GM12878 (cell line): ENCODE results near the gene CCDC12. TPM values are rescaled to one million over a fixed set of nuclear protein-coding genes. Genes with fewer than 3 reads are reported as not detected.

ENCODE experiments used
- DPF2 ChIP-seq: fragments of 450-650 bp; IDR thresholded peaks from 2 replicates; pipeline ENCODE4 v1.6.1; 2017; ENCODE audit warnings: mild to moderate bottlenecking
- ELK1 ChIP-seq: IDR thresholded peaks from 2 replicates; pipeline ENCODE4 v1.6.1; 2012; ENCODE audit warnings: low read depth, low read length, improper control_type of control experiment
- ESRRA ChIP-seq: IDR thresholded peaks from 2 replicates; pipeline ENCODE4 v1.6.1; 2012; ENCODE audit warnings: mild to moderate bottlenecking, low read length, improper control_type of control experiment
- FOXK2 ChIP-seq: fragments of 450-650 bp; IDR thresholded peaks from 2 replicates; pipeline ENCODE4 v1.6.1; 2017; ENCODE audit warnings: mild to moderate bottlenecking, moderate library complexity
- JUND ChIP-seq: IDR thresholded peaks from 2 replicates; pipeline ENCODE4 v1.6.1; 2012; ENCODE audit warnings: low read depth, mild to moderate bottlenecking, low read length, improper control_type of control experiment, moderate library complexity
- MLLT1 ChIP-seq: fragments of 450-650 bp; IDR thresholded peaks from 2 replicates; pipeline ENCODE4 v1.6.1; 2016; ENCODE audit warnings: mild to moderate bottlenecking
- MYB ChIP-seq: fragments of 150-350 bp; IDR thresholded peaks from 2 replicates; pipeline ENCODE4 v1.6.1; 2014; ENCODE audit warnings: mild to moderate bottlenecking, low read depth, low read length, borderline replicate concordance
- MYC ChIP-seq: IDR thresholded peaks from 2 replicates; pipeline ENCODE4 v1.6.1; 2011; ENCODE audit warnings: mild to moderate bottlenecking, low read length, moderate library complexity, inconsistent platforms; ENCODE audit not compliant: insufficient read depth, insufficient replicate concordance, insufficient read length, severe bottlenecking
- NBN ChIP-seq: fragments of 450-650 bp; IDR thresholded peaks from 2 replicates; pipeline ENCODE4 v1.6.1; 2016
- NFXL1 ChIP-seq: fragments of 450-650 bp; IDR thresholded peaks from 2 replicates; pipeline ENCODE4 v1.6.1; 2017; ENCODE audit warnings: antibody characterized with exemption, mild to moderate bottlenecking, borderline replicate concordance
- NR2F1 ChIP-seq: fragments of 450-650 bp; conservative IDR thresholded peaks from 2 replicates; pipeline ENCODE4 v1.6.1; 2017; ENCODE audit warnings: mild to moderate bottlenecking
- POLR2AphosphoS5 ChIP-seq: IDR thresholded peaks from 2 replicates; pipeline ENCODE4 v1.6.1; 2011; ENCODE audit warnings: mild to moderate bottlenecking, low read length, inconsistent platforms
- SIX5 ChIP-seq: IDR thresholded peaks from 2 replicates; pipeline ENCODE4 v1.6.1; 2011; ENCODE audit warnings: mild to moderate bottlenecking, low read depth, low read length, moderate library complexity; ENCODE audit not compliant: severe bottlenecking
- SMAD5 ChIP-seq: IDR thresholded peaks from 2 replicates; pipeline ENCODE4 v1.6.1; 2016; ENCODE audit warnings: antibody characterized with exemption, low read depth
- SRF ChIP-seq, 2 experiments: IDR thresholded peaks; 2 replicates each; pipeline ENCODE4 v1.6.1; 2011; ENCODE audit warnings: low read depth in 2 of 2, low read length in 2 of 2, mild to moderate bottlenecking in 1 of 2, moderate library complexity in 1 of 2
- STAT1 ChIP-seq: fragments of 450-650 bp; conservative IDR thresholded peaks from 2 replicates; pipeline ENCODE4 v1.6.1; 2014; ENCODE audit warnings: antibody characterized with exemption, mild to moderate bottlenecking
- TCF3 ChIP-seq: IDR thresholded peaks from 2 replicates; pipeline ENCODE4 v1.6.1; 2012; ENCODE audit warnings: low read depth, mild to moderate bottlenecking, low read length, borderline replicate concordance; ENCODE audit not compliant: insufficient read depth
- YY1 ChIP-seq: IDR thresholded peaks from 2 replicates; pipeline ENCODE4 v1.6.1; 2011; ENCODE audit warnings: low read depth, mild to moderate bottlenecking, low read length
- ZBED1 ChIP-seq: IDR thresholded peaks from 2 replicates; pipeline ENCODE4 v1.6.1; 2016; ENCODE audit warnings: borderline replicate concordance
- polyA plus RNA-seq, 11 experiments: library from polyadenylated mRNA; depleted of rRNA in 4 of 11; unstranded in 6 of 11; stranded (reverse) in 5 of 11; fragments of >200 nt; fragmentation: Nextera tagmentation in 4 of 11; fragmentation: Illumina TruSeq in 1 of 11; extraction: Ambion mirVana in 4 of 11; extraction: Trizol in 1 of 11; gene quantifications; 1 replicate in 1 of 11; 2 replicates in 10 of 11; pipeline versions ENCODE4 v1.2.1 to v1.2.3, GENCODE V29; 2011 to 2016; ENCODE audit warnings: inconsistent platforms in 2 of 11, missing spikeins in 2 of 11, low read depth in 1 of 11
- total RNA-seq, 4 experiments: library from RNA; depleted of rRNA in 3 of 4; stranded (reverse); fragments of >200 nt in 3 of 4; fragmentation: Illumina TruSeq in 1 of 4; extraction: Trizol in 1 of 4; gene quantifications; 2 replicates each; pipeline versions ENCODE4 v1.2.1 to v1.2.3, GENCODE V29; 2013 to 2021
- TF ChIP-seq, protein P1 (sequence below), 3 experiments: IDR thresholded peaks in 2 of 3; conservative IDR thresholded peaks in 1 of 3; 2 replicates each; pipeline ENCODE4 v1.5.1; 2011; ENCODE audit warnings: low read depth in 3 of 3, low read length in 3 of 3, mild to moderate bottlenecking in 3 of 3, control low read depth in 2 of 3, moderate library complexity in 2 of 3, inconsistent platforms in 1 of 3, mixed read lengths in 1 of 3; ENCODE audit not compliant: control insufficient read depth in 2 of 3, insufficient read depth in 1 of 3; ENCODE audit errors: extremely low read depth in 1 of 3
- TF ChIP-seq, protein P2 (sequence below): fragments of 450-650 bp; IDR thresholded peaks from 2 replicates; pipeline ENCODE4 v1.6.1; 2017; ENCODE audit warnings: borderline replicate concordance
- TF ChIP-seq, protein P3 (sequence below): fragments of 450-650 bp; IDR thresholded peaks from 2 replicates; pipeline ENCODE4 v1.6.1; 2018; ENCODE audit warnings: borderline replicate concordance, mild to moderate bottlenecking; ENCODE audit not compliant: partially characterized antibody

CCDC12 gene
- total and polyA plus RNA-seq, 10 of the 15 experiments (the other 5 are each of a cell fraction or from before 2014, with no cell fraction given) = 9.2 to 91.4 (median 61.3) TPM

DNA sequence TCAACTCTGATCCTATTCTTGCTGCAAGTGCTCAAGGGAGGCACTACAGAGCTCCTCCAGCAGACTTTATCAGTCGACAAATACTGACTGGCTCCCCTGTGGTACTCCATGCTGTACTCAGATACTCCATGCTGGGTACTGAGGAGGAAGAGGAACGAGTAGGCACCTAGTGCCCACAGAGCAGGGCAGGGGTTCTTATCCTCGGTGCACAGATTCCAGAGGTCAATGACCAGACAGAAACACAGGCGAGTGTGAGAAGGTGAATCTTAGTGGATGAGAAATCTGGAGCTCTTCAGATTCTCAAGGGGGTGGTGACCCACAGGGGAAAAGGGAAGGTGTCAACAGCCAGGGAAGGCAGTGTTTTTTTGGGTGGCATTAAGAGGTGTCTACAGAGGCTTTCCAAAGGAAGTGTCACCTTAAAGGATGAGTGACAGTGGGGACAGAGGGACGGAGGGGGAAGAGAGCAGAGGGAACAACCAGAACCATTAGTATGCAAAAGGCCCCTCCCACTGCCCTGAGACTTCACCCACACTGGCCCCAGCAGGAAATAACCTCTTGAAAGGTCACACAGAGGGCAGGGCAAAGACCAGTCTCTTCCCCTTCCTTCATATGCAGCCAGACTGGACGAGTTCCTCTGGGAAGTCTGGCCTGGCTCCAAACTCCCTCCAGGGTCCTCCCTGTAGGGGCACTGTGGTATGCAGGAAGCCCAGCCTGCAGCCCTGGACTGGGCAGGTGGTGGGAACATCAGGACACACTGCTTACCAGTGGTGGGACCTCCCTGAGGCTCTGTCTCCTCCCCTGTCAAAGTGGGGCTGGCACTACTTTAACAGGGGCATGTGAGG, 27.5 kb downstream of the CCDC12 start (continued):
- TF ChIP-seq, protein P1, sequence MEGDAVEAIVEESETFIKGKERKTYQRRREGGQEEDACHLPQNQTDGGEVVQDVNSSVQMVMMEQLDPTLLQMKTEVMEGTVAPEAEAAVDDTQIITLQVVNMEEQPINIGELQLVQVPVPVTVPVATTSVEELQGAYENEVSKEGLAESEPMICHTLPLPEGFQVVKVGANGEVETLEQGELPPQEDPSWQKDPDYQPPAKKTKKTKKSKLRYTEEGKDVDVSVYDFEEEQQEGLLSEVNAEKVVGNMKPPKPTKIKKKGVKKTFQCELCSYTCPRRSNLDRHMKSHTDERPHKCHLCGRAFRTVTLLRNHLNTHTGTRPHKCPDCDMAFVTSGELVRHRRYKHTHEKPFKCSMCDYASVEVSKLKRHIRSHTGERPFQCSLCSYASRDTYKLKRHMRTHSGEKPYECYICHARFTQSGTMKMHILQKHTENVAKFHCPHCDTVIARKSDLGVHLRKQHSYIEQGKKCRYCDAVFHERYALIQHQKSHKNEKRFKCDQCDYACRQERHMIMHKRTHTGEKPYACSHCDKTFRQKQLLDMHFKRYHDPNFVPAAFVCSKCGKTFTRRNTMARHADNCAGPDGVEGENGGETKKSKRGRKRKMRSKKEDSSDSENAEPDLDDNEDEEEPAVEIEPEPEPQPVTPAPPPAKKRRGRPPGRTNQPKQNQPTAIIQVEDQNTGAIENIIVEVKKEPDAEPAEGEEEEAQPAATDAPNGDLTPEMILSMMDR (IDR thresholded peaks at IDR 0.05 in 2 of 3, conservative IDR thresholded peaks at IDR 0.05 in 1 of 3; ENCODE audit: control insufficient read depth in 2 of 3, extremely low read depth in 1 of 3, insufficient read depth in 1 of 3, low read depth in 3 of 3, low read length in 3 of 3) = no peak
- TF ChIP-seq JUND = no peak
- TF ChIP-seq, protein P2, sequence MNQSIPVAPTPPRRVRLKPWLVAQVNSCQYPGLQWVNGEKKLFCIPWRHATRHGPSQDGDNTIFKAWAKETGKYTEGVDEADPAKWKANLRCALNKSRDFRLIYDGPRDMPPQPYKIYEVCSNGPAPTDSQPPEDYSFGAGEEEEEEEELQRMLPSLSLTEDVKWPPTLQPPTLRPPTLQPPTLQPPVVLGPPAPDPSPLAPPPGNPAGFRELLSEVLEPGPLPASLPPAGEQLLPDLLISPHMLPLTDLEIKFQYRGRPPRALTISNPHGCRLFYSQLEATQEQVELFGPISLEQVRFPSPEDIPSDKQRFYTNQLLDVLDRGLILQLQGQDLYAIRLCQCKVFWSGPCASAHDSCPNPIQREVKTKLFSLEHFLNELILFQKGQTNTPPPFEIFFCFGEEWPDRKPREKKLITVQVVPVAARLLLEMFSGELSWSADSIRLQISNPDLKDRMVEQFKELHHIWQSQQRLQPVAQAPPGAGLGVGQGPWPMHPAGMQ = no peak
- TF ChIP-seq MYC = no peak
- TF ChIP-seq YY1 = no peak
- TF ChIP-seq SIX5 = no peak
- TF ChIP-seq NR2F1 = peak; percentile 95
- no peak for TF ChIP-seq MYB
- TF ChIP-seq NFXL1 = no peak
- TF ChIP-seq MLLT1 = no peak
- TF ChIP-seq TCF3 = no peak
- TF ChIP-seq SMAD5 = no peak
- TF ChIP-seq FOXK2 = no peak
- peak; percentile 65; the same call in 1 of the 2 replicates for TF ChIP-seq DPF2
- no peak for TF ChIP-seq ZBED1
- no peak for TF ChIP-seq POLR2AphosphoS5
- no peak for TF ChIP-seq SRF (IDR thresholded peaks at IDR 0.05; ENCODE audit: low read depth in 2 of 2, low read length in 2 of 2)
- no peak for TF ChIP-seq NBN
- no peak for TF ChIP-seq ESRRA
- TF ChIP-seq STAT1 = no peak
- TF ChIP-seq, protein P3, sequence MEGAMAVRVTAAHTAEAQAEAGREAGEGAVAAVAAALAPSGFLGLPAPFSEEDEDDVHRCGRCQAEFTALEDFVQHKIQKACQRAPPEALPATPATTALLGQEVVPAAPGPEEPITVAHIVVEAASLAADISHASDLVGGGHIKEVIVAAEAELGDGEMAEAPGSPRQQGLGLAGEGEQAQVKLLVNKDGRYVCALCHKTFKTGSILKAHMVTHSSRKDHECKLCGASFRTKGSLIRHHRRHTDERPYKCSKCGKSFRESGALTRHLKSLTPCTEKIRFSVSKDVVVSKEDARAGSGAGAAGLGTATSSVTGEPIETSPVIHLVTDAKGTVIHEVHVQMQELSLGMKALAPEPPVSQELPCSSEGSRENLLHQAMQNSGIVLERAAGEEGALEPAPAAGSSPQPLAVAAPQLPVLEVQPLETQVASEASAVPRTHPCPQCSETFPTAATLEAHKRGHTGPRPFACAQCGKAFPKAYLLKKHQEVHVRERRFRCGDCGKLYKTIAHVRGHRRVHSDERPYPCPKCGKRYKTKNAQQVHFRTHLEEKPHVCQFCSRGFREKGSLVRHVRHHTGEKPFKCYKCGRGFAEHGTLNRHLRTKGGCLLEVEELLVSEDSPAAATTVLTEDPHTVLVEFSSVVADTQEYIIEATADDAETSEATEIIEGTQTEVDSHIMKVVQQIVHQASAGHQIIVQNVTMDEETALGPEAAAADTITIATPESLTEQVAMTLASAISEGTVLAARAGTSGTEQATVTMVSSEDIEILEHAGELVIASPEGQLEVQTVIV = no peak
- no peak for TF ChIP-seq ELK1
